A673 (cell line): ENCODE data around the gene ANLN.

Source experiments
- EZH2 ChIP-seq: fragments of 200-600 bp; sonication (generic); IDR thresholded peaks from 2 replicates; pipeline ENCODE4 v1.6.1; 2017; ENCODE audit warnings: borderline replicate concordance, low read depth, mild to moderate bottlenecking, mixed read lengths, antibody characterized with exemption, low read length; ENCODE audit not compliant: poor library complexity, severe bottlenecking
- TF ChIP-seq, protein P1 (sequence below): fragments of 300-800, 200-600 bp; sonication (generic); conservative IDR thresholded peaks from 2 replicates; pipeline ENCODE4 v1.5.1; 2017; ENCODE audit warnings: low read depth, mild to moderate bottlenecking, antibody characterized with exemption, low read length, moderate library complexity, mixed read lengths

DNA sequence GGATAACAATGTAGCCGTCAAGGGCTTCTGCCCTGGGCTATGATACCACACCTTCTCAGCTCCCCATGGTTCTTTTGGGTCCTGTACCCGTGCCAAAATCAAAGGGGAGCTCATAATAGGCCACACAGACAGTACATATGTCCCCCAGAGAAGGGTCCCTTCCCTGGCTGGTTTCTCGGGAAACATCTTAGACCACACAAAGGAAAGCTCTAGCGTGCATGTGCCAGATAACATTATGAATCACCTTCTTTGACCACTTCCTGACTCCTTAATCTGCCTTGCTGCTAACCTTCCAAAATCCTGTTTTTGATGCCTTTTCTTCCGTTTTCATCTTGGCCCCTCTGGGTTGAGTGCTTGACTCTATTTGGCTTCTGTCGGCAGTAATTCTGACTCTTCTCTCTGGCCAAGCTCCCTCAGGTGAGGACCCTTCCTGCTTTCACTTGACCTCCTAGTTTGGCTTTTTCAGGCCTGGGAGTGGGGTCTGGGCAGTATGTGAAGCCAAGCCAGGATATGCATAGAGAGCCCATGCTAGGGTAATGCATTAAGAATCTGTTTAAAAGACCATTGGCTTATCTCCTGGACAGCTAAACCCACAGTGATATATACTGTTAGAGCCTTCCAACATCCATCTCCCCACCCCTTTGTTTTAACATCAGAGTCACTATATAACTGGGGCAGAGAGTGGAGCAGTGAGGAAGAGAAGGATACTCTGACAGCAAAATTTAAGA is 84.8 kb downstream of the ANLN start:
- TF ChIP-seq, protein P1, sequence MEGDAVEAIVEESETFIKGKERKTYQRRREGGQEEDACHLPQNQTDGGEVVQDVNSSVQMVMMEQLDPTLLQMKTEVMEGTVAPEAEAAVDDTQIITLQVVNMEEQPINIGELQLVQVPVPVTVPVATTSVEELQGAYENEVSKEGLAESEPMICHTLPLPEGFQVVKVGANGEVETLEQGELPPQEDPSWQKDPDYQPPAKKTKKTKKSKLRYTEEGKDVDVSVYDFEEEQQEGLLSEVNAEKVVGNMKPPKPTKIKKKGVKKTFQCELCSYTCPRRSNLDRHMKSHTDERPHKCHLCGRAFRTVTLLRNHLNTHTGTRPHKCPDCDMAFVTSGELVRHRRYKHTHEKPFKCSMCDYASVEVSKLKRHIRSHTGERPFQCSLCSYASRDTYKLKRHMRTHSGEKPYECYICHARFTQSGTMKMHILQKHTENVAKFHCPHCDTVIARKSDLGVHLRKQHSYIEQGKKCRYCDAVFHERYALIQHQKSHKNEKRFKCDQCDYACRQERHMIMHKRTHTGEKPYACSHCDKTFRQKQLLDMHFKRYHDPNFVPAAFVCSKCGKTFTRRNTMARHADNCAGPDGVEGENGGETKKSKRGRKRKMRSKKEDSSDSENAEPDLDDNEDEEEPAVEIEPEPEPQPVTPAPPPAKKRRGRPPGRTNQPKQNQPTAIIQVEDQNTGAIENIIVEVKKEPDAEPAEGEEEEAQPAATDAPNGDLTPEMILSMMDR: no peak
- no peak for TF ChIP-seq EZH2
